Gastrocnemius medialis (tissue), 4 donors: ENCODE measurements around the gene PSMD11.

Experiments
- POLR2A ChIP-seq, 2 donors: fragments of 450-650 bp; IDR thresholded peaks; one replicate each; pipeline ENCODE4 v1.6.1; 2017; ENCODE audit warnings: antibody characterized with exemption in 2 of 2, mild to moderate bottlenecking in 2 of 2, moderate library complexity in 2 of 2
- TF ChIP-seq, protein P1 (sequence below), 5 experiments: fragments of 450-650 bp in 3 of 5; fragments of 200-600 bp in 2 of 5; sonication (generic) in 2 of 5; IDR thresholded peaks in 4 of 5; conservative IDR thresholded peaks in 1 of 5; 1 replicate in 4 of 5; 2 replicates in 1 of 5; pipeline ENCODE4 v1.5.1; 2016 to 2019; ENCODE audit warnings: antibody characterized with exemption in 5 of 5, mild to moderate bottlenecking in 3 of 5, moderate library complexity in 3 of 5

- TF ChIP-seq, protein P1, sequence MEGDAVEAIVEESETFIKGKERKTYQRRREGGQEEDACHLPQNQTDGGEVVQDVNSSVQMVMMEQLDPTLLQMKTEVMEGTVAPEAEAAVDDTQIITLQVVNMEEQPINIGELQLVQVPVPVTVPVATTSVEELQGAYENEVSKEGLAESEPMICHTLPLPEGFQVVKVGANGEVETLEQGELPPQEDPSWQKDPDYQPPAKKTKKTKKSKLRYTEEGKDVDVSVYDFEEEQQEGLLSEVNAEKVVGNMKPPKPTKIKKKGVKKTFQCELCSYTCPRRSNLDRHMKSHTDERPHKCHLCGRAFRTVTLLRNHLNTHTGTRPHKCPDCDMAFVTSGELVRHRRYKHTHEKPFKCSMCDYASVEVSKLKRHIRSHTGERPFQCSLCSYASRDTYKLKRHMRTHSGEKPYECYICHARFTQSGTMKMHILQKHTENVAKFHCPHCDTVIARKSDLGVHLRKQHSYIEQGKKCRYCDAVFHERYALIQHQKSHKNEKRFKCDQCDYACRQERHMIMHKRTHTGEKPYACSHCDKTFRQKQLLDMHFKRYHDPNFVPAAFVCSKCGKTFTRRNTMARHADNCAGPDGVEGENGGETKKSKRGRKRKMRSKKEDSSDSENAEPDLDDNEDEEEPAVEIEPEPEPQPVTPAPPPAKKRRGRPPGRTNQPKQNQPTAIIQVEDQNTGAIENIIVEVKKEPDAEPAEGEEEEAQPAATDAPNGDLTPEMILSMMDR (IDR thresholded peaks at IDR 0.05 in 4 of 5, conservative IDR thresholded peaks at IDR 0.05 in 1 of 5), result no peak
- peak in 1 of 2 donors; percentile 59 for TF ChIP-seq POLR2A (IDR thresholded peaks at IDR 0.05)
Measured at GRCh38 chr17:32486111-32486700, 41.9 kb downstream of the PSMD11 start.
